H9 (cell line): Measurements from ENCODE around the gene DDX11. TPM values are rescaled to one million over a fixed set of nuclear protein-coding genes. Genes with fewer than 3 reads are reported as not detected.

Source experiments
- DNase-seq: peaks from one replicate; pipeline ENCODE4 v3.0.0-alpha.2; 2017
- H2AFZ ChIP-seq: one replicate; pipeline ENCODE4 v1.6.1; 2013; ENCODE audit warnings: mild to moderate bottlenecking, low read length, control low read depth, moderate library complexity
- H2AK5ac ChIP-seq: 2 replicates; pipeline ENCODE4 v1.6.1; 2013; ENCODE audit warnings: low read length, control low read depth, mixed read lengths; ENCODE audit not compliant: insufficient read length
- H2BK120ac ChIP-seq: one replicate; pipeline ENCODE4 v1.6.1; 2013; ENCODE audit warnings: low read depth, mild to moderate bottlenecking, low read length, control low read depth, inconsistent platforms; ENCODE audit not compliant: poor library complexity, severe bottlenecking
- H2BK12ac ChIP-seq: 2 replicates; pipeline ENCODE4 v1.6.1; 2013; ENCODE audit warnings: low read length, control low read depth, mixed read lengths, low read depth; ENCODE audit not compliant: insufficient read length
- H2BK15ac ChIP-seq: 2 replicates; pipeline ENCODE4 v1.6.1; 2013; ENCODE audit warnings: low read depth, low read length, control low read depth
- H2BK20ac ChIP-seq: one replicate; pipeline ENCODE4 v1.6.1; 2013; ENCODE audit warnings: low read depth, mild to moderate bottlenecking, low read length, control low read depth, inconsistent platforms; ENCODE audit not compliant: poor library complexity, severe bottlenecking
- H2BK5ac ChIP-seq: 2 replicates; pipeline ENCODE4 v1.6.1; 2013; ENCODE audit warnings: low read length, control low read depth, mixed read lengths; ENCODE audit not compliant: insufficient read length
- H3K14ac ChIP-seq: 2 replicates; pipeline ENCODE4 v1.6.1; 2013; ENCODE audit warnings: low read length, control low read depth; ENCODE audit not compliant: insufficient read depth
- H3K18ac ChIP-seq: 2 replicates; pipeline ENCODE4 v1.6.1; 2013; ENCODE audit warnings: low read depth, mild to moderate bottlenecking, mixed read lengths, low read length, control low read depth; ENCODE audit not compliant: insufficient read length
- H3K23ac ChIP-seq: 2 replicates; pipeline ENCODE4 v1.6.1; 2013; ENCODE audit warnings: low read length, control low read depth, mixed read lengths, low read depth; ENCODE audit not compliant: insufficient read length
- H3K23me2 ChIP-seq: 2 replicates; pipeline ENCODE4 v1.6.1; 2013; ENCODE audit warnings: low read depth, mild to moderate bottlenecking, mixed read lengths, low read length, control low read depth; ENCODE audit not compliant: insufficient read length, poor library complexity, severe bottlenecking
- H3K27ac ChIP-seq: 2 replicates; pipeline ENCODE4 v1.5.1; 2013; ENCODE audit warnings: low read length, control low read depth, mixed read lengths, low read depth; ENCODE audit not compliant: insufficient read length
- H3K27me3 ChIP-seq: 2 replicates; pipeline ENCODE4 v1.6.1; 2013; ENCODE audit warnings: low read length, control low read depth, inconsistent platforms; ENCODE audit not compliant: insufficient read depth
- H3K4ac ChIP-seq: 2 replicates; pipeline ENCODE4 v1.6.1; 2013; ENCODE audit warnings: low read depth, mild to moderate bottlenecking, control low read depth, inconsistent platforms, low read length, moderate library complexity
- H3K4me1 ChIP-seq: 2 replicates; pipeline ENCODE4 v1.6.1; 2013; ENCODE audit warnings: low read length, control low read depth, inconsistent platforms; ENCODE audit not compliant: insufficient read depth
- H3K4me2 ChIP-seq: 2 replicates; pipeline ENCODE4 v1.6.1; 2013; ENCODE audit warnings: low read length, control low read depth, mixed read lengths; ENCODE audit not compliant: insufficient read length, insufficient read depth
- H3K56ac ChIP-seq: 2 replicates; pipeline ENCODE4 v1.6.1; 2013; ENCODE audit warnings: low read depth, mild to moderate bottlenecking, mixed read lengths, low read length, control low read depth; ENCODE audit not compliant: insufficient read length
- H3K79me1 ChIP-seq: 2 replicates; pipeline ENCODE4 v1.6.1; 2013; ENCODE audit warnings: low read depth, mild to moderate bottlenecking, moderate library complexity, low read length, control low read depth, inconsistent platforms; ENCODE audit not compliant: insufficient read depth, poor library complexity, severe bottlenecking
- H3K79me2 ChIP-seq: 2 replicates; pipeline ENCODE4 v1.6.1; 2013; ENCODE audit warnings: low read length, control low read depth, inconsistent platforms; ENCODE audit not compliant: insufficient read depth
- H3K9ac ChIP-seq: 2 replicates; pipeline ENCODE4 v1.6.1; 2013; ENCODE audit warnings: low read length, control low read depth, mixed read lengths; ENCODE audit not compliant: insufficient read length; ENCODE audit errors: extremely low read depth
- H3K9me3 ChIP-seq: one replicate; pipeline ENCODE4 v1.6.1; 2013; ENCODE audit warnings: low read depth, low read length, inconsistent platforms; ENCODE audit not compliant: control insufficient read depth
- H3T11ph ChIP-seq: one replicate; pipeline ENCODE4 v1.6.1; 2013; ENCODE audit warnings: mild to moderate bottlenecking, low read length, control low read depth, inconsistent platforms
- H4K20me1 ChIP-seq: one replicate; pipeline ENCODE4 v1.6.1; 2013; ENCODE audit not compliant: control insufficient read depth, insufficient read length, insufficient read depth
- H4K5ac ChIP-seq: 2 replicates; pipeline ENCODE4 v1.6.1; 2013; ENCODE audit warnings: low read depth, mild to moderate bottlenecking, mixed read lengths, low read length, control low read depth; ENCODE audit not compliant: insufficient read length
- H4K8ac ChIP-seq: replicated peaks from 2 replicates; pipeline ENCODE4 v1.6.1; 2013; ENCODE audit warnings: low read length, control low read depth, mixed read lengths, low read depth; ENCODE audit not compliant: insufficient read length
- H4K91ac ChIP-seq: 2 replicates; pipeline ENCODE4 v1.6.1; 2013; ENCODE audit warnings: low read depth, mild to moderate bottlenecking, moderate library complexity, mixed read lengths, low read length, control low read depth; ENCODE audit not compliant: insufficient read length
- H3K27ac Mint-ChIP-seq, 3 experiments: 2 replicates in 2 of 3; 3 replicates in 1 of 3; pipeline ENCODE4 v1.8.0; 2020 to 2021; ENCODE audit warnings: mixed read lengths in 3 of 3, mild to moderate bottlenecking in 1 of 3, moderate library complexity in 1 of 3
- H3K27me3 Mint-ChIP-seq: 2 replicates; pipeline ENCODE4 v1.8.0; 2021; ENCODE audit warnings: low read depth, mild to moderate bottlenecking, moderate library complexity, mixed read lengths
- H3K36me3 Mint-ChIP-seq, 3 experiments: 2 replicates in 2 of 3; 3 replicates in 1 of 3; pipeline ENCODE4 v1.8.0; 2020 to 2021; ENCODE audit warnings: low read depth in 3 of 3, mixed read lengths in 3 of 3; ENCODE audit not compliant: insufficient read depth in 1 of 3
- H3K4me1 Mint-ChIP-seq, 2 experiments: 2 replicates each; pipeline ENCODE4 v1.8.0; 2020; ENCODE audit warnings: mixed read lengths in 2 of 2
- H3K4me3 Mint-ChIP-seq, 2 experiments: 2 replicates in 1 of 2; 3 replicates in 1 of 2; pipeline ENCODE4 v1.8.0; 2020 to 2021; ENCODE audit warnings: mild to moderate bottlenecking in 2 of 2, mixed read lengths in 2 of 2, moderate library complexity in 1 of 2
- H3K9me3 Mint-ChIP-seq, 2 experiments: 2 replicates in 1 of 2; 3 replicates in 1 of 2; pipeline ENCODE4 v1.8.0; 2020; ENCODE audit warnings: mild to moderate bottlenecking in 2 of 2, mixed read lengths in 2 of 2, moderate library complexity in 1 of 2
- CTCF ChIP-seq: fragments of 200-600 bp; sonication (generic); conservative IDR thresholded peaks from 3 replicates; pipeline ENCODE4 v1.8.0; 2021; ENCODE audit warnings: antibody characterized with exemption, mild to moderate bottlenecking
- WGBS: extraction: QIAGEN DNeasy Blood & Tissue Kit; methylation state at CpG from one replicate; pipeline ENCODE4 v1.1.7; 2013; ENCODE audit warnings: missing lambda C conversion rate, low lambda C conversion rate, mixed read lengths; ENCODE audit not compliant: insufficient read length; ENCODE audit errors: extremely low coverage; 5-methylcytosine and 5-hydroxymethylcytosine counted together
- total RNA-seq: library from RNA; stranded (reverse); gene quantifications from 2 replicates; pipeline ENCODE4 v1.2.1, GENCODE V29; 2021

The DDX11 gene
- total RNA-seq, 1 experiment from 2014 or later, result 183 TPM

- Histone ChIP-seq H3K27ac (no peak overlapping the region), H2AFZ (no peak overlapping the region), H4K20me1 (no peaks in the 10 kb centered on the region), H2BK12ac (no peak overlapping the region), H3K79me1 (no peaks in the 10 kb centered on the region), H2BK120ac (no peak overlapping the region), H3K9me3 (no peaks in the 10 kb centered on the region), H3K4me2 (no peak overlapping the region), H3K79me2 (no peaks in the 10 kb centered on the region), H4K8ac (no peak overlapping the region), H3K56ac (no peak overlapping the region), H3K14ac (peak overlapping the region; percentile 6; the same call in 1 of the 2 replicates), H2AK5ac (no peak overlapping the region), H4K91ac (no peak overlapping the region), H3K23ac (no peak overlapping the region), H3K18ac (no peak overlapping the region), H4K5ac (no peak overlapping the region), H3K27me3 (peaks cover 4% of the 10 kb centered on the region), H3K23me2 (no peaks in the 10 kb centered on the region), H2BK20ac (no peak overlapping the region), H3T11ph (no peak overlapping the region), H3K9ac (no peak overlapping the region), H2BK15ac (no peak overlapping the region), H2BK5ac (no peak overlapping the region), H3K4ac (no peak overlapping the region), H3K4me1 (no peaks in the 10 kb centered on the region)
- Mint-ChIP-seq H3K36me3 (no peaks in the 10 kb centered on the region), H3K4me1 (no peaks in the 10 kb centered on the region), H3K4me3 (no peak overlapping the region), H3K27ac (no peak overlapping the region), H3K9me3 (no peaks in the 10 kb centered on the region), H3K27me3 (peaks cover 17% of the 10 kb centered on the region)
- no peak for TF ChIP-seq CTCF
- no CpG with 5 or more reads among the region's 1 CpG for WGBS
- no peak for DNase-seq
Measured at GRCh38 chr12:31037028-31037427, 36.6 kb upstream of the DDX11 start.
